B cell (primary cell): ENCODE results near the gene MVK. TPM values are rescaled to one million over a fixed set of nuclear protein-coding genes. Genes with fewer than 3 reads are reported as not detected.
A peak's percentile ranks its signal among the peaks of the same experiment; 100 is the strongest.

ENCODE experiments used
- ATAC-seq: fragments of 200-7000 bp; cut with Tn5 transposase; one replicate; pipeline ENCODE4 v1.10.0; 2021; ENCODE audit warnings: low read depth, mild to moderate bottlenecking, moderate number of reproducible peaks, moderate library complexity
- CTCF ChIA-PET: fragments of 350-600 bp; sonication (Branson Sonifier 250); formaldehyde crosslinking; loops from one replicate; lab custom pipeline; 2021; ENCODE audit warnings: antibody characterized with exemption, inconsistent platforms; lab: Charles Lee
- POLR2A ChIA-PET: fragments of 350-600 bp; sonication (Branson Sonifier 250); formaldehyde crosslinking; loops from one replicate; lab custom pipeline; 2021; ENCODE audit warnings: antibody characterized with exemption; lab: Charles Lee
- DNase-seq: peaks from one replicate; pipeline ENCODE4 v3.0.0; 2013
- H2AFZ ChIP-seq: 2 replicates; pipeline ENCODE4 v1.6.1; 2012; ENCODE audit warnings: mild to moderate bottlenecking, low read depth, low read length; ENCODE audit not compliant: insufficient read depth, poor library complexity, severe bottlenecking
- H3K27ac ChIP-seq, 2 donors: 1 replicate in 1 of 2; 2 replicates in 1 of 2; pipeline ENCODE4 v1.5.1; 2012 to 2013; ENCODE audit warnings: low read length in 2 of 2, mild to moderate bottlenecking in 2 of 2, moderate library complexity in 1 of 2
- H3K27me3 ChIP-seq, 4 experiments: fragments of 200-600 bp in 1 of 4; sonication (generic) in 1 of 4; replicated peaks in 1 of 4; 1 replicate in 2 of 4; 2 replicates in 2 of 4; pipeline versions ENCODE4 v1.6.1 to v1.7.0; 2013 to 2016; ENCODE audit warnings: low read length in 3 of 4, mild to moderate bottlenecking in 2 of 4, mixed read lengths in 1 of 4, moderate library complexity in 1 of 4; ENCODE audit not compliant: insufficient read depth in 4 of 4, control insufficient read depth in 3 of 4; ENCODE audit errors: control extremely low read depth in 1 of 4
- H3K36me3 ChIP-seq, 2 experiments: replicated peaks in 1 of 2; 1 replicate in 1 of 2; 2 replicates in 1 of 2; pipeline versions ENCODE4 v1.6.1 to v1.7.1; 2013; ENCODE audit warnings: low read length in 1 of 2; ENCODE audit not compliant: insufficient read depth in 2 of 2, control insufficient read depth in 1 of 2; ENCODE audit errors: control extremely low read depth in 1 of 2, extremely low read depth in 1 of 2
- H3K4me1 ChIP-seq, 2 donors: fragments of 200-600 bp in 1 of 2; sonication (generic) in 1 of 2; 1 replicate in 1 of 2; 2 replicates in 1 of 2; pipeline versions ENCODE4 v1.5.1 to v1.6.1; 2013 to 2017; ENCODE audit warnings: low read length in 2 of 2; ENCODE audit not compliant: control insufficient read depth in 2 of 2, insufficient read depth in 2 of 2
- H3K4me2 ChIP-seq: replicated peaks from 2 replicates; pipeline ENCODE3; 2012; ENCODE audit warnings: mild to moderate bottlenecking, low read depth, low read length; ENCODE audit not compliant: poor library complexity, severe bottlenecking
- H3K4me3 ChIP-seq, 5 experiments: fragments of 200-600 bp in 1 of 5; sonication (generic) in 1 of 5; 1 replicate in 3 of 5; 2 replicates in 2 of 5; pipeline versions ENCODE4 v1.5.1 to v1.7.0; 2011 to 2016; ENCODE audit warnings: low read length in 4 of 5, mild to moderate bottlenecking in 4 of 5, low read depth in 2 of 5, control low read depth in 1 of 5, moderate library complexity in 1 of 5; ENCODE audit not compliant: insufficient read depth in 1 of 5; ENCODE audit errors: control extremely low read depth in 1 of 5, extremely low read depth in 1 of 5
- H3K79me2 ChIP-seq: fragments of 200-600 bp; sonication (generic); one replicate; pipeline ENCODE4 v1.6.0; 2016; ENCODE audit warnings: low read length; ENCODE audit not compliant: control insufficient read depth, insufficient read depth
- H3K9ac ChIP-seq: fragments of 200-600 bp; sonication (generic); 2 replicates; pipeline ENCODE4 v1.6.1; 2017; ENCODE audit warnings: mild to moderate bottlenecking, low read length, moderate library complexity
- H3K9me3 ChIP-seq, 3 donors: one replicate each; pipeline versions ENCODE4 v1.6.1 to v1.7.1; 2013; ENCODE audit warnings: low read length in 2 of 3; ENCODE audit not compliant: control insufficient read depth in 2 of 3, insufficient read depth in 1 of 3; ENCODE audit errors: control extremely low read depth in 1 of 3
- H4K20me1 ChIP-seq: 2 replicates; pipeline ENCODE4 v1.6.0; 2012; ENCODE audit warnings: mild to moderate bottlenecking, low read length; ENCODE audit not compliant: insufficient read depth, control insufficient read depth, poor library complexity, severe bottlenecking
- H3K27ac Mint-ChIP-seq: one replicate; pipeline ENCODE4 v1.8.0; 2021; ENCODE audit warnings: mixed read lengths
- H3K27me3 Mint-ChIP-seq: one replicate; pipeline ENCODE4 v1.8.0; 2021; ENCODE audit warnings: mixed read lengths
- H3K4me1 Mint-ChIP-seq: one replicate; pipeline ENCODE4 v1.8.0; 2021; ENCODE audit warnings: mixed read lengths
- H3K4me3 Mint-ChIP-seq: one replicate; pipeline ENCODE4 v1.8.0; 2021; ENCODE audit warnings: mixed read lengths
- H3K9me3 Mint-ChIP-seq: one replicate; pipeline ENCODE4 v1.8.0; 2022; ENCODE audit warnings: mixed read lengths; ENCODE audit not compliant: insufficient read depth
- EZH2 ChIP-seq: IDR thresholded peaks from 2 replicates; pipeline ENCODE4 v1.6.1; 2012; ENCODE audit warnings: borderline replicate concordance, low read depth, mild to moderate bottlenecking, moderate library complexity, low read length; ENCODE audit not compliant: insufficient read depth, poor library complexity, severe bottlenecking
- WGBS: methylation state at CpG from one replicate; pipeline ENCODE4 v1.1.5; 2013; ENCODE audit warnings: missing lambda C conversion rate; ENCODE audit not compliant: insufficient coverage; 5-methylcytosine and 5-hydroxymethylcytosine counted together
- intact Hi-C: fragments of 100-400 bp; cut with micrococcal nuclease; formaldehyde crosslinking; loops from one replicate; pipeline ENCODE4 v1.10.0; 2022
- polyA plus RNA-seq: library from polyadenylated mRNA; depleted of rRNA; stranded (reverse); fragments of >200 nt; gene quantifications from 2 replicates; pipeline ENCODE4 v1.2.3, GENCODE V29; 2012
- total RNA-seq, 2 donors: library from RNA; stranded (reverse); fragments of 120-200 nt in 1 of 2; gene quantifications; 1 replicate in 1 of 2; 2 replicates in 1 of 2; pipeline versions ENCODE4 v1.2.3 to v1.2.4, GENCODE V29; 2013 to 2022
- TF ChIP-seq, protein P1 (sequence below): fragments of 200-600 bp; IDR thresholded peaks from one replicate; pipeline ENCODE4 v1.8.0; 2022; ENCODE audit warnings: antibody characterized with exemption, mild to moderate bottlenecking

Gene MVK
- total and polyA plus RNA-seq, 2 donors (not counting 1 experiment from before 2014, with no cell fraction given), result 12.1 to 12.5 TPM

DNA sequence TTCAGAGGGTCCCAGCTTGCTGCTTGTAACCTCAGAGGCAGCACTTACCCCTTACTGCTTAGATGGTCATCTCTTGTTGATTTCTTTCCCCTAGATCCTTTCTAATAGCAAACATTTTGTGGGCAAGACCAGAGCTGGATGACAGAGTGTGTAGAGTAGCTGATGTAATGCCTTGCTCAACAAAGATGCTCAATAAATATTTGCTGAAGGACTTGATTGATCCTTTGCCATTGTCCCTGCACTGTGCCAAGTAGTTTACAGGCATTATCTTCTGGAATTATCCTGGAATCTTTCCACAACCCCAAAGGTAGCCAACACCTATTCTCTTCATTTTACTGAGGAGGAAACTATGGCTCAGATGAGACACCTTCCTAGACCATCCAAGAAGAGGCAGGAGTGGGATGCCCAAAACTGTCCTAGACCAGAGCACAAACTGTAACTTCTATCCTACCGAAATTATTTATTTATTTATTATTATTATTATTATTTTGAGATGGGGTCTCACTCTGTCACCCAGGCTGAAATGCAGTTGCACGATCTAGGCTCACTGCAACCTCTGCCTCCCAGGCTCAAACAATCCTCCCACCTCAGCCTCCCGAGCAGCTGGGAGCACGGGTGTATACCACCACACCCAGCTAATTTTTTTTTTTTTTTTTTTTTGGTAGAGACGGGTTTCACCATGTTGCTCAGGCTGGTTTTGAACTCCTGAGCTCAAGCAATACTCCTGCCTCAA, 1.7 kb upstream of the MVK start:
- TF ChIP-seq EZH2, result no peak
- TF ChIP-seq, protein P1, sequence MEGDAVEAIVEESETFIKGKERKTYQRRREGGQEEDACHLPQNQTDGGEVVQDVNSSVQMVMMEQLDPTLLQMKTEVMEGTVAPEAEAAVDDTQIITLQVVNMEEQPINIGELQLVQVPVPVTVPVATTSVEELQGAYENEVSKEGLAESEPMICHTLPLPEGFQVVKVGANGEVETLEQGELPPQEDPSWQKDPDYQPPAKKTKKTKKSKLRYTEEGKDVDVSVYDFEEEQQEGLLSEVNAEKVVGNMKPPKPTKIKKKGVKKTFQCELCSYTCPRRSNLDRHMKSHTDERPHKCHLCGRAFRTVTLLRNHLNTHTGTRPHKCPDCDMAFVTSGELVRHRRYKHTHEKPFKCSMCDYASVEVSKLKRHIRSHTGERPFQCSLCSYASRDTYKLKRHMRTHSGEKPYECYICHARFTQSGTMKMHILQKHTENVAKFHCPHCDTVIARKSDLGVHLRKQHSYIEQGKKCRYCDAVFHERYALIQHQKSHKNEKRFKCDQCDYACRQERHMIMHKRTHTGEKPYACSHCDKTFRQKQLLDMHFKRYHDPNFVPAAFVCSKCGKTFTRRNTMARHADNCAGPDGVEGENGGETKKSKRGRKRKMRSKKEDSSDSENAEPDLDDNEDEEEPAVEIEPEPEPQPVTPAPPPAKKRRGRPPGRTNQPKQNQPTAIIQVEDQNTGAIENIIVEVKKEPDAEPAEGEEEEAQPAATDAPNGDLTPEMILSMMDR, result no peak
- Histone ChIP-seq H3K9ac (no peak overlapping the region), H3K27ac (peak overlapping the region in 1 of 2 donors; percentile 98), H3K4me3 (no peak overlapping the region), H3K27me3 (no peaks in the 10 kb centered on the region), H4K20me1 (no peaks in the 10 kb centered on the region), H3K4me1 (peaks cover 14 to 23% of the 10 kb centered on the region in 2 donors), H3K79me2 (peaks cover 8% of the 10 kb centered on the region), H3K9me3 (no peaks in the 10 kb centered on the region), H3K36me3 (peaks cover 0 to 19% of the 10 kb centered on the region in 2 experiments), H2AFZ (no peak overlapping the region), H3K4me2 (no peak overlapping the region)
- Mint-ChIP-seq H3K4me3 (peak overlapping the region; percentile 30), H3K27me3 (no peaks in the 10 kb centered on the region), H3K4me1 (peaks cover 29% of the 10 kb centered on the region), H3K9me3 (no peaks in the 10 kb centered on the region), H3K27ac (peak overlapping the region; percentile 37)
- intact Hi-C loops, result no loop called here
- ChIA-PET POLR2A (no interaction called here), CTCF (interaction anchor here (2.1 kb wide), 1 partner anchor 25 kb away, joined by 7 read pairs; no protein-coding TSS in a partner anchor)
- no peak for ATAC-seq
- WGBS, result no CpG with 5 or more reads among the region's 5 CpGs
- no peak for DNase-seq

DNA sequence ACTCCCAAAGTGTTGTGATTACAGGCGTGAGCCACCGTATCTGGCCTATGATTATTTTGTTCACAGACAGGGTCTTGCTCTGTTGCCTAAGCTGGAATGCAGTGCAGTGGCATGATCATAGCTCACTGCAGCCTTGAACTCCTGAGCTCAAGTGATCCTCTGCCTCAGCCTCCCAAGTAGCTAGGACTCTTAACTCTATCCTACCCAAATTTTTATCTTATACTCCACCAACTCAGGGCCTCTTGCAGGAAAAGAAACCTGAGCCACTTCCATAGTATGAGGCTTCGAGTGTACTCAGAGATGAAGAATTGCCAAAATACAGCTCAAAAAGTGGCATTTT, 1.1 kb upstream of the MVK start:
- Mint-ChIP-seq H3K27me3 (no peaks in the 10 kb centered on the region), H3K27ac (peak overlapping the region; percentile 94), H3K4me1 (peaks cover 29% of the 10 kb centered on the region), H3K9me3 (no peaks in the 10 kb centered on the region), H3K4me3 (peak overlapping the region; percentile 96)
- H3K9ac ChIP-seq, result peak overlapping the region; percentile 88
- H2AFZ ChIP-seq, result peak overlapping the region; percentile 85
- ChIA-PET CTCF (interaction anchor here (2.1 kb wide), 1 partner anchor 25 kb away, joined by 7 read pairs; no protein-coding TSS in a partner anchor), POLR2A (no interaction called here)
- peaks cover 8% of the 10 kb centered on the region for H3K79me2 ChIP-seq
- H3K9me3 ChIP-seq, result no peaks in the 10 kb centered on the region
- no peaks in the 10 kb centered on the region for H3K27me3 ChIP-seq
- H3K4me2 ChIP-seq, result peak overlapping the region; percentile 80
- peaks cover 14 to 23% of the 10 kb centered on the region in 2 donors for H3K4me1 ChIP-seq
- intact Hi-C loops, result no loop called here
- WGBS, result 98% methylated on average over 3 of the region's 3 CpGs
- DNase-seq (no peak), ATAC-seq (no peak)
- TF ChIP-seq, protein P1, result no peak
- no peak for TF ChIP-seq EZH2
- peaks cover 0 to 19% of the 10 kb centered on the region in 2 experiments for H3K36me3 ChIP-seq
- H3K4me3 ChIP-seq, result peak overlapping the region in 4 of 5 experiments; percentile 65 to 87 (median 75)
- no peaks in the 10 kb centered on the region for H4K20me1 ChIP-seq
- peak overlapping the region; percentile 89 to 98 for H3K27ac ChIP-seq
